Measurements from ENCODE around the gene CDH5. TPM values are rescaled to one million over a fixed set of nuclear protein-coding genes. Genes with fewer than 3 reads are reported as not detected.

The CDH5 gene
- total and polyA plus RNA-seq, 2 of the 8 experiments (the other 6 are each of a cell fraction or from before 2014, with no cell fraction given), result 0.32 TPM

GRCh38 chr16:66421891-66422290, 55.4 kb downstream of the CDH5 start:
- Histone ChIP-seq H2AFZ (ENCODE audit: low read length) (no peak overlapping the region), H3K79me1 (ENCODE audit: low read depth, low read length) (no peaks in the 10 kb centered on the region), H2BK12ac (ENCODE audit: low read depth, low read length) (no peak overlapping the region), H2BK5ac (ENCODE audit: low read depth, low read length) (no peak overlapping the region), H3K23ac (ENCODE audit: insufficient read length) (no peak overlapping the region), H4K8ac (ENCODE audit: extremely low read depth, insufficient read depth, low read length) (no peak overlapping the region), H2BK15ac (ENCODE audit: low read length) (no peak overlapping the region), H3K4ac (replicated peaks; ENCODE audit: insufficient read length, low read depth, low read length) (no peak overlapping the region), H3K14ac (ENCODE audit: insufficient read length) (no peak overlapping the region), H4K20me1 (replicated peaks in 1 of 2; ENCODE audit: control insufficient read depth in 1 of 2, insufficient read depth in 2 of 2, low read length in 2 of 2) (peaks cover 0 to 4% of the 10 kb centered on the region in 2 experiments), H3K18ac (ENCODE audit: extremely low read depth, low read length) (no peak overlapping the region), H4K91ac (replicated peaks; ENCODE audit: insufficient read length, low read length) (no peak overlapping the region), H2BK20ac (ENCODE audit: low read length) (no peak overlapping the region), H3K23me2 (ENCODE audit: low read depth, low read length) (peaks cover 10% of the 10 kb centered on the region), H3K4me3 (ENCODE audit: extremely low read depth in 1 of 4, insufficient read depth in 2 of 4, low read depth in 3 of 4, low read length in 4 of 4) (no peak overlapping the region), H3K79me2 (ENCODE audit: control insufficient read depth in 1 of 2, insufficient read depth in 2 of 2, low read length in 2 of 2) (no peaks in the 10 kb centered on the region), H3K9me3 (ENCODE audit: insufficient read depth in 2 of 2, low read depth in 1 of 2, low read length in 1 of 2) (no peaks in the 10 kb centered on the region), H2AK5ac (ENCODE audit: low read depth, low read length) (no peak overlapping the region), H3K56ac (replicated peaks; ENCODE audit: insufficient read length, low read depth, low read length) (no peak overlapping the region), H3K4me1 (replicated peaks in 1 of 4; ENCODE audit: control insufficient read depth in 3 of 4, insufficient read depth in 4 of 4, low read length in 3 of 4) (peaks cover 0 to 11% (median 7%) of the 10 kb centered on the region in 4 experiments; a peak in 6 of 7 replicates), H2BK120ac (replicated peaks; ENCODE audit: low read depth, low read length) (no peak overlapping the region), H3K4me2 (ENCODE audit: insufficient read depth in 1 of 2, low read depth in 2 of 2, low read length in 2 of 2) (no peak overlapping the region), H3K27ac (ENCODE audit: low read depth, low read length) (no peak overlapping the region), H3K9ac (replicated peaks in 1 of 4; ENCODE audit: extremely low read depth in 1 of 4, low read depth in 3 of 4, low read length in 3 of 4) (no peak overlapping the region), H3K36me3 (ENCODE audit: control insufficient read depth in 2 of 4, insufficient read depth in 4 of 4, low read length in 3 of 4) (no peaks in the 10 kb centered on the region), H4K5ac (ENCODE audit: insufficient read length, low read depth, low read length) (no peak overlapping the region), H3K27me3 (replicated peaks in 1 of 4; ENCODE audit: control insufficient read depth in 3 of 4, extremely low read depth in 1 of 4, insufficient read depth in 3 of 4, low read length in 3 of 4) (peaks cover 18 to 33% (median 28%) of the 10 kb centered on the region in 4 experiments)
- DNase-seq (ENCODE audit: low read depth in 1 of 2, low spot score in 2 of 2), result no peak
- CTCF ChIA-PET (ENCODE audit: partially characterized antibody), result interaction anchor here (0.8 to 1.9 kb wide), 3 partner anchors 8 to 22 kb away, joined by 3 to 6 read pairs (median 4); no protein-coding TSS in a partner anchor
- 73% methylated on average over 6 of the region's 6 CpGs; no CpG with 5 or more reads in 1 of the 2 experiments for WGBS, 2 experiments (ENCODE audit: extremely low coverage in 1 of 2, insufficient coverage in 1 of 2, insufficient read length in 1 of 2, insufficient replicate concordance in 2 of 2, low coverage in 1 of 2, low lambda C conversion rate in 2 of 2, missing lambda C conversion rate in 1 of 2)
- FAIRE-seq, result no peak
- no peak for TF ChIP-seq MAX (IDR thresholded peaks at IDR 0.05)
- TF ChIP-seq CHD2 (IDR thresholded peaks at IDR 0.05; ENCODE audit: low read length), result no peak
- POLR2A ChIA-PET (ENCODE audit: partially characterized antibody), result no interaction called here
